Mammary epithelial cell (primary cell): Measurements from ENCODE around the gene SPIB.

Experiments
- EZH2 ChIP-seq: IDR thresholded peaks from 2 replicates; pipeline ENCODE4 v1.6.1; 2012; ENCODE audit warnings: low read length, inconsistent platforms, borderline replicate concordance
- TF ChIP-seq, protein P1 (sequence below), 2 donors: IDR thresholded peaks in 1 of 2; conservative IDR thresholded peaks in 1 of 2; 2 replicates each; pipeline ENCODE4 v1.5.1; 2011 to 2012; ENCODE audit warnings: inconsistent platforms in 2 of 2, low read length in 2 of 2, mild to moderate bottlenecking in 2 of 2, control low read depth in 1 of 2, low read depth in 1 of 2; ENCODE audit not compliant: insufficient read depth in 1 of 2; ENCODE audit errors: extremely low read depth in 1 of 2

DNA sequence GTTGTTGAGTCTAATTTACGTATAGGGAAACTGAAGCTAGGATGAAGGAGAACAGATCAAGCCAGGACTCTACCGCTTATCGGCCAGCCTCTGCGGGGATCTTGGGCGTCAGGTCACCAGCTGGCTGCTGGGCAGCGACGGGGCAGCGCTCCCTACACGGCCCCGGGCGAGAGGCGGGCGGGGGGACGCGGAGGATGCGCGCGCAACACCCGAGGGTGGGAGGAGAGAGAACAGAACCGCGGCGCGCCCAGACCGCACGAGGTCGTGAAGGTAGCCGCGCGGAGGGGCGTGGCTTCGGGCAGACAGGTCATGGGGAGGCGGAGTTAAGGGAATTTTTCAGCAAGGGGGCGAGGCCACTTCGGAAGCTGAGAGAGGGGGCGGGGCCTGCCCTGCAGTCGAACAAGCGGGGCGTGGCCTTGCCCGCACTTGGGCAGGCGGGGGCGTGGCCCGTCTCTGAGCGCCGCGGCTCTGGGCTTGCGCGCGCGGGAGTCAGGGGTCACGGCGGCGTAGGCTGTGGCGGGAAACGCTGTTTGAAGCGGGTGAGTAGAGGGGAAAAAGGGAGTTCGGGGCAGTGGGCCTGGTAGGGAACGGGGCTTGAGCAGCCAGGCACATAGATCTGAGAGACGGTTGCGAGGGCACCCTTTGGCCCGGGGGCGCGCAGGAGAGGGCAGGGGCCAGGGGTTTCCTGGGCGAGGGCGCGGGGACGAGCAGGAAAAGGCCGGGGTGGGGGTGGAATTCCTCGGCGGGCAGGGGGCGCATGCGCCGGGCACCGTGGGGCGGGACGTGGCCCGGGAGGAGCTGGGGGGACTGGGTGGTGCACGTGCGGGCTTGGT lies 34.7 kb upstream of the SPIB start, which contains the start of gene POLD1:
- TF ChIP-seq, protein P1, sequence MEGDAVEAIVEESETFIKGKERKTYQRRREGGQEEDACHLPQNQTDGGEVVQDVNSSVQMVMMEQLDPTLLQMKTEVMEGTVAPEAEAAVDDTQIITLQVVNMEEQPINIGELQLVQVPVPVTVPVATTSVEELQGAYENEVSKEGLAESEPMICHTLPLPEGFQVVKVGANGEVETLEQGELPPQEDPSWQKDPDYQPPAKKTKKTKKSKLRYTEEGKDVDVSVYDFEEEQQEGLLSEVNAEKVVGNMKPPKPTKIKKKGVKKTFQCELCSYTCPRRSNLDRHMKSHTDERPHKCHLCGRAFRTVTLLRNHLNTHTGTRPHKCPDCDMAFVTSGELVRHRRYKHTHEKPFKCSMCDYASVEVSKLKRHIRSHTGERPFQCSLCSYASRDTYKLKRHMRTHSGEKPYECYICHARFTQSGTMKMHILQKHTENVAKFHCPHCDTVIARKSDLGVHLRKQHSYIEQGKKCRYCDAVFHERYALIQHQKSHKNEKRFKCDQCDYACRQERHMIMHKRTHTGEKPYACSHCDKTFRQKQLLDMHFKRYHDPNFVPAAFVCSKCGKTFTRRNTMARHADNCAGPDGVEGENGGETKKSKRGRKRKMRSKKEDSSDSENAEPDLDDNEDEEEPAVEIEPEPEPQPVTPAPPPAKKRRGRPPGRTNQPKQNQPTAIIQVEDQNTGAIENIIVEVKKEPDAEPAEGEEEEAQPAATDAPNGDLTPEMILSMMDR (conservative IDR thresholded peaks at IDR 0.05 in 1 of 2, IDR thresholded peaks at IDR 0.05 in 1 of 2; ENCODE audit: extremely low read depth in 1 of 2, insufficient read depth in 1 of 2, low read depth in 1 of 2, low read length in 2 of 2), result no peak
- TF ChIP-seq EZH2, result no peak
